A673 (cell line): Measurements from ENCODE around the gene EGFR.

Source experiments
- EZH2 ChIP-seq: fragments of 200-600 bp; sonication (generic); IDR thresholded peaks from 2 replicates; pipeline ENCODE4 v1.6.1; 2017; ENCODE audit warnings: borderline replicate concordance, low read depth, mild to moderate bottlenecking, mixed read lengths, antibody characterized with exemption, low read length; ENCODE audit not compliant: poor library complexity, severe bottlenecking
- TF ChIP-seq, protein P1 (sequence below): fragments of 300-800, 200-600 bp; sonication (generic); conservative IDR thresholded peaks from 2 replicates; pipeline ENCODE4 v1.5.1; 2017; ENCODE audit warnings: low read depth, mild to moderate bottlenecking, antibody characterized with exemption, low read length, moderate library complexity, mixed read lengths

DNA sequence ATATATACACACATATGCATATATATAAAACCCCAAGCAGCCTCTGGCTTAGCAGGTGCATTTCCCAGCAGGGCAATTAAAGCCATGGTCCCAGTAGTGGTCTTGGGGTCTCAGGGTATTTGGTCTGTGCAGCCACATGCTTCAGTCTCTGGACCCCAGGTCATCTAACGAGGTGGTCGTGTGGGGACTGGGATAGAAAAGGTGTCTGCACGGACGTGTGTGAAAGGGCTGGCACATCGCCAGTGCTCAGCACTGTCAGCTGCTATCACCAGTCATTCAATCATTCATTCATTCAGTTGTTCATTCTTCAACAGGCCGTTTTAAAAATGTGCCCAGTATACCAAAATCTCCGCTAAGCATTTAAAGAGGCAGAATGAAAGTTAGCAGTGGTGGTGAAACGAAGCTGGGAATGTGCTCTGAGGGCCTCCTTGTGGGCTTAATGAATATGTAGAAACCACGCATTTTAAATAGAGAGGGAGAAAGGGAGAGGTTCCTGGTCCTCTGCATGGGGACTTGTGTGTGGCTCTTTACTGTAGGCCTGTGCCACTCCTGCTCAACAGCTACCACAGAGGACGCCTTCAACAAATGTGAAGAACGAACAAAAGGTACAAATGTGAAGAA lies 170.4 kb downstream of the EGFR start:
- TF ChIP-seq, protein P1, sequence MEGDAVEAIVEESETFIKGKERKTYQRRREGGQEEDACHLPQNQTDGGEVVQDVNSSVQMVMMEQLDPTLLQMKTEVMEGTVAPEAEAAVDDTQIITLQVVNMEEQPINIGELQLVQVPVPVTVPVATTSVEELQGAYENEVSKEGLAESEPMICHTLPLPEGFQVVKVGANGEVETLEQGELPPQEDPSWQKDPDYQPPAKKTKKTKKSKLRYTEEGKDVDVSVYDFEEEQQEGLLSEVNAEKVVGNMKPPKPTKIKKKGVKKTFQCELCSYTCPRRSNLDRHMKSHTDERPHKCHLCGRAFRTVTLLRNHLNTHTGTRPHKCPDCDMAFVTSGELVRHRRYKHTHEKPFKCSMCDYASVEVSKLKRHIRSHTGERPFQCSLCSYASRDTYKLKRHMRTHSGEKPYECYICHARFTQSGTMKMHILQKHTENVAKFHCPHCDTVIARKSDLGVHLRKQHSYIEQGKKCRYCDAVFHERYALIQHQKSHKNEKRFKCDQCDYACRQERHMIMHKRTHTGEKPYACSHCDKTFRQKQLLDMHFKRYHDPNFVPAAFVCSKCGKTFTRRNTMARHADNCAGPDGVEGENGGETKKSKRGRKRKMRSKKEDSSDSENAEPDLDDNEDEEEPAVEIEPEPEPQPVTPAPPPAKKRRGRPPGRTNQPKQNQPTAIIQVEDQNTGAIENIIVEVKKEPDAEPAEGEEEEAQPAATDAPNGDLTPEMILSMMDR: no peak
- no peak for TF ChIP-seq EZH2
